Activated naive CD4-positive, alpha-beta T cell treated with anti-CD3 and anti-CD28 coated beads, Interleukin-2, amount 50 U/mL, for 16 hours (primary cell): ENCODE data around the gene CYP4B1.
"Not testable (repeated sequence)": the region's sequence is repeated elsewhere in the genome, so short reads cannot be mapped to it uniquely, and the experiment has no call there.

Source experiments
- DNase-seq: peaks from one replicate; pipeline ENCODE4 v3.0.0-alpha.2; 2020

Gene CYP4B1

DNA sequence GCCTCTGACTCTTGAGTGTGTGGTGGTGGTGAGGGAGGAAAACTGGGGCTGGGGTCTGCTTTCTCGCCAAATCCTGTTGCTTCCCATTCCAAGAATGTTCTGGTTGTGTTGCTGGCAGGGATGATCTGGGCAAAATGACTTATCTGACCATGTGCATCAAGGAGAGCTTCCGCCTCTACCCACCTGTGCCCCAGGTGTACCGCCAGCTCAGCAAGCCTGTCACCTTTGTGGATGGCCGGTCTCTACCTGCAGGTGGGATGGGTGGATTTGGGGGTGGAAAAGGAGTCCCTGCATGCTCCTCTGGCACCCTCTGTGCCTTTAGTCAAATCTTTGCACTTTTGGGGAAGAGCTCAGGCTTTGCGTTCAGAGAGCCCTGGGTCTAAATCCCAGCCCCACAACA lies 18.1 kb downstream of the CYP4B1 start:
- no peak for DNase-seq

DNA sequence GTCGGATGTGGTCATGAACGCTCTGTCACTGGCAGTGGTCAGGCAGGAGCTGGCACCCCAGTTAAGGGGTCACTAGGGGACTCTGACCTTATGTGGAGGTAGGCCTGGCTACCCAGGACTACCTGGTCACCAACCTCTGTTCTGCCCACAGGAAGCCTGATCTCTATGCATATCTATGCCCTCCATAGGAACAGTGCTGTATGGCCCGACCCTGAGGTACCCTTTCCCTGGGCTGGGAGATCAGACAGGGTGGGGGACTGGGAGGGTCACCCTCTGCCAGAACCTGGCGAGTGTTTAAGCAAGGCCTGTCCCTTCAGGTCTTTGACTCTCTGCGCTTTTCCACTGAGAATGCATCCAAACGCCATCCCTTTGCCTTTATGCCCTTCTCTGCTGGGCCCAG lies 19.0 kb downstream of the CYP4B1 start:
- DNase-seq = no peak

DNA sequence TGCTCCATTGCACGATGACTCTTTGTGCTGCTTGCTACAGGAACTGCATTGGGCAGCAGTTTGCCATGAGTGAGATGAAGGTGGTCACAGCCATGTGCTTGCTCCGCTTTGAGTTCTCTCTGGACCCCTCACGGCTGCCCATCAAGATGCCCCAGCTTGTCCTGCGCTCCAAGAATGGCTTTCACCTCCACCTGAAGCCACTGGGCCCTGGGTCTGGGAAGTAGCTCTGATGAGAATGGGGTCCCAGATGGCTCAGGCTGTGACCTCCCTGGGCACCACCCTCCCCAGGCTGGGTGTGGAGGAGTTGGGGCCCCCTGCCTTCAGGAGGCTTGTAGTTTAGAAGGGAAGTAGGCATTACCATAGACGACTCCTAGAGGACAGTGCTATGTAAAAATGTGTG lies 19.7 kb downstream of the CYP4B1 start:
- no peak for DNase-seq

DNA sequence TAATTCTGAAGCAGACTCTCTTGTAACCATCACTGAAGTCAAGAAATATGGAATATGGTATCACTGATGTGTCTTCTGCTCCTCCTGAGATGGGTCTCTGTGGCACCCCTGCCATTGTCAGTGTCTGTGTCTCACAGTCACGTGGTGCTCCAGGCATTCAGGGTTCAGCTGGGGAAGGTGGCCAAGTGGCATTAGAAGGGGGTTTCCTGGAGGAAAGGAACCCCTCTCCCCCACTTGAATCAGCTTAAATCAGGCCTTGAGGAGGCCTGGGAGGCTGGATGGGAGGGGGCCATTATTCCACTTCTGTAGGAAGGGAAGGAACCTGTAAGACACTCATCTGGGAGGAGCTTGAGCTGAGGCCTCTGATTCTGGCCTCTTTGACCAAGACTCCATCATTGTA lies 20.5 kb downstream of the CYP4B1 start:
- DNase-seq = no peak

DNA sequence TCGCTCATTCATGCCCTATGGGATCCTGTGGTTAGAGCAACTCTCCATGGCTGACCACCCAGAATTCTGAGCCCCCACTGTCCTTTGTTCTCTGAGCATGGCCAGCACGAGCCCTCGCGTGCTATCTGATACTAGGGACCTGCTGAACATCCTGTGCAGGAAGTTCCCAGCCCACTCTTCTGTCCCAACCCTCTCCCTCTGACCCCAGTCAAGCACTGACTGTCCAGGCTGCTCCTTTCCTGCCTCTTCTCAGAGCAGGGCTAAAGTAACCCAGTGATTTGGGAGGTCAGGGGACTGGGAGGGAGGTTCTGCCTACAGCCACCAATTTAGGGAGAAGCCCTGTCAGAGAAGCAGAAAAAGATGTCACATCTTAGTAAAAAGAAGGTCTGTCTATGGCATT lies 21.2 kb downstream of the CYP4B1 start:
- DNase-seq = no peak

DNA sequence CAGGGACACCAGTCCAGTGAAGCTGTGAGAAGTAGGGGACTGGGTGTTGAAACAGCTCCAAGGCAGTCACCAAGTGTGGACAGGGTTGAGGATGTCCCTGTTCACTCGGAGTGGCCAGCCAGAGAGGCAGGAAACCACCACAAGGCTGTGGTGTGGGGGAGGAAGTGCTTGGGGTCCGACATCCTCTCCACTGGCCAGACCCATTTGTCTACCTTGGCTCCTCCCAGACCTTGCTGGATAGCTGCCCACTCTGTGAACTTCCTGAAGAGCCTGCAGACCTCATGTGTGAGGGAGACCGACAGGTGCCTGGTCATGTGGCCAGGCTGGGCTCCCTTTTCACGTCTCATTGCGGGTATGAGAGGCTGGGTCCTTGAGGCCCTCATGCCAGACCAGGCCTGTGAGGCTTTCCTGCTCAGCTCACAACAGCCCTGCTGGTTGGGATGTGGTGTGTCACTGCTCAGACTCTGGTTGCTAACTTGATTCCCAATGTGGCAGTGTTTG lies 21.8 kb downstream of the CYP4B1 start:
- no peak for DNase-seq

DNA sequence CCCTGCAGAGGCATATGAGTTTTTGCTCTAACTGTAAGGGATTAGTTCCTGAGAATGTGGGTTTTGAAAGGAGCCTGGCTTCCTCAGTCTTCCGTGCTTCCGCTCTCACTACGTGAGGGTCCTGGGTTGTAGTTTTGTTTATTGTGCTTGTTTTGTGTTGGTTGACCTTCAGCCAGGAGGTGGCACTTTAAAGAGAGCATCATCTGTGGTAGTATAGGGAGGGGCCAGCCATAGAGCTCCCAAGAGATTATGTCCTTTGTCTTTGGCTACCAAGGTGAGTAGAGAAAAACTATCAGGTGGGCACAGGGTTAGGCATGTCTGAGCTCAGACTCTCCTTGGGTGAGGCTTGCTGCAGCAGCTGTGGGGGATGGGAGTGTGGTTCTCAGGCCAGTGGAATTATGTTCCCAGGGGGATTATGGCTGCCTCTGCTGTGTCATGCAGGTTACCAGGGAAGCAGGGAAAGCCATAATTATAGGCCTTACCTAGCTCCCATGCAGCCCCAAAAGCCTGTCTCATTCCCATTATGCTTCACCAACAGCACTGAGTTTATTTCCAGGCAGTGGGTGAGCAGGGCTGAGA lies 23.5 kb downstream of the CYP4B1 start:
- no peak for DNase-seq

DNA sequence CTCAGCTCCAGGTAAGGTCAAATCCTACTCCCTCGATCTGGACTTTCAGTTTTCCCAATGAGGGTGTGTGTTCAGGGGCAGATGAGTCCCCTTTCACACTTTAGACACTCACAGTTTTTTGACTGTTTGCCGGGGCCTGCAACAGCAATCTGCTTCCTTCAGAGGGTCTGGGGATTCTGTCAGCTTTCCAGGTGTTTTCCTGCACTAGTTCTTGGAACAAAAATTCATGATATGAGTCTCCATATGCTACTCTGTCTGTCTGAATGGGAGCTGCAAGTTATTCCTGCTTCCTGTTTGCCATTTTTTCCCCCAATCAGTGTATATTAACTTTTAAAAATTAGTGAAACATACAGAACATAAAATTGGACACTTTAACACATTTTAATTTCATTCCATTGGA lies 24.3 kb downstream of the CYP4B1 start:
- DNase-seq = no peak

DNA sequence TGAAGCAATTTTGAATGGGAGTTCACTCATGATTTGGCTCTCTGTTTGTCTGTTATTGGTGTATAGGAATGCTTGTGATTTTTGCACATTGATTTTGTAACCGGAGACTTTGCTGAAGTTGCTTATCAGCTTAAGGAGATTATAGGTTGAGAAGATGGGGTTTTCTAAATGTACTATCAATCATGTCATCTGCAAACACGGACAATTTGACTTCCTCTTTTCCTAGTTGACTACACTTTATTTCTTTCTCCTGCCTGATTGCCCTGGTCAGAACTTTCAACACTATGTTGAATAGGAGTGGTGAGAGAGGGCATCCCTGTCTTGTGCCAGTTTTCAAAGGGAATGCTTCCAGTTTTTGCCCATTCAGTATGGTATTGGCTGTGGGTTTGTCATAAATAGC lies 28.0 kb downstream of the CYP4B1 start:
- not testable (repeated sequence) for DNase-seq

DNA sequence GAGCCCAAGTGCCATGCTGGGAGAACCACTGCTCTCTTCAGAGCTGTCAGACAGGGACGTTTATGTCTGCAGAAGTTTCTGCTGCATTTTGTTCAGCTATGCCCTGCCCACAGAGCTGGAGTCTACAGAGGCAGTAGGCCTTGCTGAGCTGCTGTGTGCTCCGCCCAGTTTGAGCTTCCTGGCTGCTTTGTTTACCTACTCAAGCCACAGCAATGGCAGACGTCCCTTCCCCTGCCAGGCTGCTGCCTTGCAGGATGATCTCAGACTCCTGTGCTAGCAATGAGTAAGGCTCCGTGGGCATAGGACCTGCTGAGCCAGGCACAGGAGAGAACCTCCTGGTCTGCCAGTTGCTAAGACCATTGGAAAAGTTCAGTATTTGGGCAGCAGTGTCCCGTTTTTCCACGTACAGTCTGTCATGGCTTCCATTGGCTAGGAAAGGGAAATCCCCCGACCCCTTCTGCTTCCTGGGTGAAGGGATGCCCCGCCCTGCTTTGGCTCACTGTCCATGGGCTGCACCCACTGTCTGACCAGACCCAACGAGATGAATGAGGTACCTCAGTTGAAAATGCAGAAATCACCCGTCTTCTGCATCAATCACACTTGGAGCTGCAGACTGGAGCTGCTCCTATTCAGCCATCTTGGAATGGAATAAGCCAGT lies 31.9 kb downstream of the CYP4B1 start:
- no peak for DNase-seq

DNA sequence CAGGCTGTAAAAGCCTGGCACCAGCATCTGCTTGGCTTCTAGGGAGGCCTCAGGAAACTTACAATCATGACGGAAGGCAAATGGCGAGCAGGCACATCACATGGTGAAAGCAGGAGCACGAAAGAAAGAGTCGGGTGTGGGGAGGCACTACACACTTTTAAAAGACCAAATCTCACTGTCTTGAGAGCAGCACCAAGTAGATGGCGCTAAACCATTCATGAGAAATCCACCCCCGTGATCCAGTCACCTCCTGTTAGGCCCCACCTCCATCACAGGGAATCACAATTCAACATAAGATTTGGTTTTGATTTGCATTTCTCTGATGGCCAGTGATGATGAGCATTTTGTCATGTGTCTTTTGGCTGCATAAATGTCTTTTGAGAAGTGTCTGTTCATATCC lies 36.6 kb downstream of the CYP4B1 start:
- DNase-seq = not testable (repeated sequence)

DNA sequence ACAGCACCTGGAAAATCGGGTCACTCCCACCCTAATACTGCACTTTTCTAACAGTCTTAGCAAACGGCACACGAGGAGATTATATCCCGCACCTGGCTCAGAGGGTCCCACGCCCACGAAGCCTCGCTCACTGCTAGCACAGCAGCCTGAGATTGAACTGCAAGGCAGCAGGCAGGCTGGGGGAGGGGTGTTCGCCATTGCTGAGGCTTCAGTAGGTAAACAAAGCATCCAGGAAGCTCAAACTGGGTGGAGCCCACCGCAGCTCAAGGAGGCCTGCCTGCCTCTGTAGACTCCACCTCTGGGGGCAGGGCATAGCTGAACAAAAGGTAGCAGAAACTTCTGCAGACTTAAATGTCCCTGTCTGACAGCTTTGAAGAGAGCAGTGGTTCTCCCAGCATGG lies 47.5 kb downstream of the CYP4B1 start:
- not testable (repeated sequence) for DNase-seq

DNA sequence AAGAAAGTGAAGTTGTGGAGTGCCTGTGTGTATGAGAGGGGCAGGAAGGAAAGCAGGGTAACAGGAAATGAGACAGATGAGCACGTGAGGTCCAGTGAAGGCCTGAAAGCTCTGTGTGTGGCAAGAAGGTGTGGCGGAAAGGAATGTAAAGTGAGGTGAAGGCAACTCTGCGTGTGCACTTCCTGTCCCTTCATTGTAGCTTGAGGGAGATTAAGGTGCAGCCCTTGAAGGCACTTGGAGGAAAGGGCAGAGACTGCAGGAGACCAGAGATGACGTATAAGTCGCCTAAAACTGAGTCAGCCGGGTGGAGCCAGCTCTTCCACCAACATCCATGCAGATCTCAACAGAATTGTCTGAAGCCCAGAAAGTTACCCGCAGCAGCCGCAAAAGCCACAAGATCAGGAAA lies 58.8 kb downstream of the CYP4B1 start:
- not testable (repeated sequence) for DNase-seq

DNA sequence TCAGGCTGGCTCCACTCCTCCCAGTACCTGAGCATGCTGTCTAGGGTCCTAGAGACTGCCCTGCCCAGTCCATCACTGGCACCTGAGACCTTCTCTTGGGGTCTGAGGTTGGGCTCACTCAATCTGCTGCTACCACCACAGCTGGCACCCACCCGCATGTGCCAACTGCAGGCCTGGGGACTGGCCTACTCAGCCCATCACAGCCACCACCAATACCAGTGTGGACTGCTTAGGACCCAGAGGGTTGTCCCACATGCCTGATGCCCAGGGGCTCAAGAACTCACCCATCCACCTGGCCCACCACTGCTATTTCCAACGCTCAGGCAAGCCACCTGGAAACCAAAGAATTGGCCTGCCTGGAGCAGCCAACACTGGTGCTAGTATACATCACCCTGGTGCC lies 63.5 kb downstream of the CYP4B1 start:
- no peak for DNase-seq
